ENCODE data around the gene RPS8. TPM values are rescaled to one million over a fixed set of nuclear protein-coding genes. Genes with fewer than 3 reads are reported as not detected.

Gene RPS8
- total and polyA plus RNA-seq, 2 of the 8 experiments (the other 6 are each of a cell fraction or from before 2014, with no cell fraction given) = 2,261 to 2,407 TPM

DNA sequence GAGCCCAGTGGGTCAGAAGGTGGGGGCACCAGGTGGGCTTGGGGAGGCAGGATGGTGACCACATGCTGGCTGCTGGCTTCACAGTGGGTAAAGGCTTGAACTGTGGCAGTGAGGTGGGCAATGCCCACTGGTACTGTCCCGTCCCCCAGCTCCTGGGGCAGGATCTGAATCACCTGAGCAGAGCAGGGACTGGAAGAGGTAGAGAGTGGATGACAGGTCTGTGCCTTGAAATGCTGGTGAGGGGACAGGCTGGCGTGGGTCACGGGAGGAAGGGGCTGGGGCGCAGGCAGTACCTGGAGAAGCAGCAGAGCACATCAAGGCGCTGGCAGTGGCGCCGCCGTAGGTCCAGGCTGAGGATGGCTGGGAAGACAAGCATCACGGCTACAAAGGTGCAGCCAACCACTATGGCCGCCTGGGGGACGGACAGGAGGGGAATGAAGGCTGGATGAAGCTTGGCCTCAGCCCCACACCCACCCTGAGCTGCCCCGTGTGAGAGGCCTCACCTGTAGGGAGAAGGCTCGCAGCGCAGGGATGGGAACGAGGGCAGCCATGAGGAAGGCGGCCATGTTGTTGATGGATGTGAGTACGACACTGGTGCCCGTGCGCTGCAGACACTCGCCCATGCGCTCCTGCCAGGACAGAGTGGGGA, 52.8 kb downstream of the RPS8 start:
- ChIA-PET POLR2A (ENCODE audit: partially characterized antibody) (interaction anchor here (1.2 to 16.6 kb wide), 7 partner anchors 8 to 512 kb away, joined by 4 to 547 read pairs (median 18); partner anchors contain the start of genes BTBD19, DYNLT4, HPDL and MUTYH), CTCF (ENCODE audit: partially characterized antibody) (interaction anchor here (0.6 to 5.9 kb wide), 12 partner anchors 19 to 185 kb away, joined by 3 to 36 read pairs (median 5); partner anchors contain the start of genes BEST4, BTBD19, HECTD3 and UROD)
- Histone ChIP-seq H3K27ac (ENCODE audit: low read depth, low read length) (no peak overlapping the region), H3K14ac (ENCODE audit: insufficient read length) (no peak overlapping the region), H3K79me2 (ENCODE audit: control insufficient read depth in 1 of 2, insufficient read depth in 2 of 2, low read length in 2 of 2) (no peaks in the 10 kb centered on the region), H3K9ac (replicated peaks in 1 of 4; ENCODE audit: extremely low read depth in 1 of 4, low read depth in 3 of 4, low read length in 3 of 4) (no peak overlapping the region), H3K18ac (ENCODE audit: extremely low read depth, low read length) (no peak overlapping the region), H2BK5ac (ENCODE audit: low read depth, low read length) (peak overlapping the region; percentile 22; the same call in 1 of the 2 replicates), H4K5ac (ENCODE audit: insufficient read length, low read depth, low read length) (no peak overlapping the region), H4K20me1 (replicated peaks in 1 of 2; ENCODE audit: control insufficient read depth in 1 of 2, insufficient read depth in 2 of 2, low read length in 2 of 2) (no peaks in the 10 kb centered on the region), H3K23me2 (ENCODE audit: low read depth, low read length) (no peaks in the 10 kb centered on the region), H3K27me3 (replicated peaks in 1 of 4; ENCODE audit: control insufficient read depth in 3 of 4, extremely low read depth in 1 of 4, insufficient read depth in 3 of 4, low read length in 3 of 4) (no peaks in the 10 kb centered on the region), H3K36me3 (ENCODE audit: control insufficient read depth in 2 of 4, insufficient read depth in 4 of 4, low read length in 3 of 4) (no peaks in the 10 kb centered on the region), H2BK12ac (ENCODE audit: low read depth, low read length) (peak overlapping the region; percentile 12; the same call in 1 of the 2 replicates), H3K79me1 (ENCODE audit: low read depth, low read length) (no peaks in the 10 kb centered on the region), H3K4me1 (replicated peaks in 1 of 4; ENCODE audit: control insufficient read depth in 3 of 4, insufficient read depth in 4 of 4, low read length in 3 of 4) (peaks cover 0 to 12% (median 4%) of the 10 kb centered on the region in 4 experiments; a peak in 6 of 7 replicates), H3K4ac (replicated peaks; ENCODE audit: insufficient read length, low read depth, low read length) (peak overlapping the region; percentile 57), H2BK15ac (ENCODE audit: low read length) (peak overlapping the region; percentile 50; the same call in 1 of the 2 replicates), H3K4me2 (ENCODE audit: insufficient read depth in 1 of 2, low read depth in 2 of 2, low read length in 2 of 2) (no peak overlapping the region), H4K91ac (replicated peaks; ENCODE audit: insufficient read length, low read length) (peak overlapping the region; percentile 40), H3K4me3 (ENCODE audit: extremely low read depth in 1 of 4, insufficient read depth in 2 of 4, low read depth in 3 of 4, low read length in 4 of 4) (no peak overlapping the region), H4K8ac (ENCODE audit: extremely low read depth, insufficient read depth, low read length) (peak overlapping the region; percentile 14; the same call in 1 of the 2 replicates), H3K56ac (replicated peaks; ENCODE audit: insufficient read length, low read depth, low read length) (no peak overlapping the region), H3K9me3 (ENCODE audit: insufficient read depth in 2 of 2, low read depth in 1 of 2, low read length in 1 of 2) (no peaks in the 10 kb centered on the region), H2BK120ac (replicated peaks; ENCODE audit: low read depth, low read length) (no peak overlapping the region), H2BK20ac (ENCODE audit: low read length) (peak overlapping the region; percentile 21; the same call in 1 of the 2 replicates), H2AFZ (ENCODE audit: low read length) (no peak overlapping the region; the same call in 1 of the 2 replicates), H2AK5ac (ENCODE audit: low read depth, low read length) (no peak overlapping the region; the same call in 1 of the 2 replicates), H3K23ac (ENCODE audit: insufficient read length) (no peak overlapping the region)
- FAIRE-seq (no peak), DNase-seq (ENCODE audit: low read depth in 1 of 2, low spot score in 2 of 2) (no peak)
- WGBS, 2 experiments (ENCODE audit: extremely low coverage in 1 of 2, insufficient coverage in 1 of 2, insufficient read length in 1 of 2, insufficient replicate concordance in 2 of 2, low coverage in 1 of 2, low lambda C conversion rate in 2 of 2, missing lambda C conversion rate in 1 of 2) = 93% methylated on average over 19 of the region's 21 CpGs; no CpG with 5 or more reads in 1 of the 2 experiments
- TF ChIP-seq POU5F1 (IDR thresholded peaks at IDR 0.05; ENCODE audit: low read depth, low read length) = no peak
- TF ChIP-seq RXRA (IDR thresholded peaks at IDR 0.05; ENCODE audit: insufficient read depth, low read depth, low read length) = no peak
- no peak for TF ChIP-seq CBX8 (IDR thresholded peaks at IDR 0.05; ENCODE audit: borderline replicate concordance, low read depth, low read length)
- TF ChIP-seq EGR1 (IDR thresholded peaks at IDR 0.05; ENCODE audit: borderline replicate concordance, low read depth, low read length) = no peak
- TF ChIP-seq ASH2L (IDR thresholded peaks at IDR 0.05; ENCODE audit: low read length) = no peak
- no peak for TF ChIP-seq SIX5 (IDR thresholded peaks at IDR 0.05; ENCODE audit: low read depth, low read length)
- no peak for TF ChIP-seq SUZ12 (IDR thresholded peaks at IDR 0.05; ENCODE audit: low read length)
- TF ChIP-seq YY1 (IDR thresholded peaks at IDR 0.05; ENCODE audit: low read depth, low read length) = 0 out of 2 replicates have a peak, but pooled peaks have one; percentile 40
- TF ChIP-seq, protein P1, sequence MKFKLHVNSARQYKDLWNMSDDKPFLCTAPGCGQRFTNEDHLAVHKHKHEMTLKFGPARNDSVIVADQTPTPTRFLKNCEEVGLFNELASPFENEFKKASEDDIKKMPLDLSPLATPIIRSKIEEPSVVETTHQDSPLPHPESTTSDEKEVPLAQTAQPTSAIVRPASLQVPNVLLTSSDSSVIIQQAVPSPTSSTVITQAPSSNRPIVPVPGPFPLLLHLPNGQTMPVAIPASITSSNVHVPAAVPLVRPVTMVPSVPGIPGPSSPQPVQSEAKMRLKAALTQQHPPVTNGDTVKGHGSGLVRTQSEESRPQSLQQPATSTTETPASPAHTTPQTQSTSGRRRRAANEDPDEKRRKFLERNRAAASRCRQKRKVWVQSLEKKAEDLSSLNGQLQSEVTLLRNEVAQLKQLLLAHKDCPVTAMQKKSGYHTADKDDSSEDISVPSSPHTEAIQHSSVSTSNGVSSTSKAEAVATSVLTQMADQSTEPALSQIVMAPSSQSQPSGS (IDR thresholded peaks at IDR 0.05; ENCODE audit: low read length) = no peak
- no peak for TF ChIP-seq TAF7 (optimal IDR thresholded peaks at IDR 0.05; ENCODE audit: borderline replicate concordance, low read depth, low read length)
- TF ChIP-seq CEBPB (IDR thresholded peaks at IDR 0.05; ENCODE audit: low read depth, low read length) = no peak
